ENCODE results near the gene TNFSF9. TPM values are rescaled to one million over a fixed set of nuclear protein-coding genes. Genes with fewer than 3 reads are reported as not detected.

Gene TNFSF9
- total and polyA plus RNA-seq, 5 experiments from 2014 or later: 0.25 to 1.0 (median 0.42) TPM; not detected in 1

GRCh38 chr19:6514089-6514488 is 16.7 kb upstream of the TNFSF9 start:
- H3K9me3 Mint-ChIP-seq: no peaks in the 10 kb centered on the region
- peaks cover 22 to 39% (median 27%) of the 10 kb centered on the region in 4 donors for H3K4me1 Mint-ChIP-seq
- no peaks in the 10 kb centered on the region for H3K27me3 Mint-ChIP-seq
- H3K36me3 Mint-ChIP-seq: no peaks in the 10 kb centered on the region
- POLR2A ChIA-PET: no interaction called here
- H3K27ac Mint-ChIP-seq: peak overlapping the region in 1 of 10 donors; percentile 73
- peak overlapping the region in 5 of 10 donors; percentile 6 to 63 (median 30) for H3K4me3 Mint-ChIP-seq
- ATAC-seq (no peak), DNase-seq (no peak)

GRCh38 chr19:6514926-6515544 is 15.8 kb upstream of the TNFSF9 start:
- Mint-ChIP-seq H3K27ac (peak overlapping the region in 3 of 10 donors; percentile 69 to 77 (median 75)), H3K4me3 (peak overlapping the region; percentile 55 to 94 (median 64)), H3K4me1 (peaks cover 22 to 39% (median 32%) of the 10 kb centered on the region in 4 donors), H3K27me3 (no peaks in the 10 kb centered on the region), H3K36me3 (no peaks in the 10 kb centered on the region), H3K9me3 (no peaks in the 10 kb centered on the region)
- no peak for ATAC-seq
- POLR2A ChIA-PET: interaction anchor here (0.5 to 0.7 kb wide), 2 partner anchors 39 to 406 kb away, joined by 5 read pairs; no protein-coding TSS in a partner anchor
- DNase-seq: no peak

GRCh38 chr19:6516018-6516658 is 14.7 kb upstream of the TNFSF9 start:
- Mint-ChIP-seq H3K27ac (peak overlapping the region in 8 of 10 donors; percentile 3 to 92 (median 82)), H3K4me1 (peaks cover 22 to 39% (median 33%) of the 10 kb centered on the region in 4 donors), H3K4me3 (peak overlapping the region; percentile 83 to 99 (median 97)), H3K36me3 (no peaks in the 10 kb centered on the region), H3K9me3 (no peaks in the 10 kb centered on the region), H3K27me3 (no peaks in the 10 kb centered on the region)
- ATAC-seq (peak; percentile 58 to 61), DNase-seq (peak in 8 of 10 donors; percentile 23 to 76 (median 48))
- POLR2A ChIA-PET: interaction anchor here (0.7 to 1.6 kb wide), 9 partner anchors 15 to 407 kb away, joined by 3 to 9 read pairs (median 4); partner anchors contain the start of genes DENND1C, KHSRP and TNFSF9

- peaks cover 22 to 41% (median 34%) of the 10 kb centered on the region in 4 donors for H3K4me1 Mint-ChIP-seq
- H3K9me3 Mint-ChIP-seq: no peaks in the 10 kb centered on the region
- H3K4me3 Mint-ChIP-seq: peak overlapping the region; percentile 83 to 99 (median 97)
- peak overlapping the region; percentile 49 to 91 (median 82) for H3K27ac Mint-ChIP-seq
- no peaks in the 10 kb centered on the region for H3K27me3 Mint-ChIP-seq
- ATAC-seq: peak; percentile 93
- DNase-seq: peak; percentile 74 to 96 (median 88)
- POLR2A ChIA-PET: interaction anchor here (0.6 to 1.6 kb wide), 9 partner anchors 13 to 347 kb away, joined by 3 to 9 read pairs (median 4); partner anchors contain the start of genes DENND1C, KHSRP and TNFSF9
- H3K36me3 Mint-ChIP-seq: no peaks in the 10 kb centered on the region
Observed at GRCh38 chr19:6516659-6517291, 14.1 kb upstream of the TNFSF9 start.

- peaks cover 27 to 47% (median 44%) of the 10 kb centered on the region in 4 donors for H3K4me1 Mint-ChIP-seq
- peak overlapping the region in 7 of 10 donors; percentile 4 to 72 (median 25) for H3K27ac Mint-ChIP-seq
- H3K9me3 Mint-ChIP-seq: no peaks in the 10 kb centered on the region
- POLR2A ChIA-PET: interaction anchor here (0.6 to 0.7 kb wide), 2 partner anchors 196 to 1486 kb away, joined by 3 to 6 read pairs; no protein-coding TSS in a partner anchor
- peaks cover 0 to 3% (median 0%) of the 10 kb centered on the region in 5 donors for H3K27me3 Mint-ChIP-seq
- DNase-seq (peak in 2 of 10 donors; percentile 11 to 22), ATAC-seq (no peak)
- H3K4me3 Mint-ChIP-seq: peak overlapping the region; percentile 20 to 83 (median 72)
- H3K36me3 Mint-ChIP-seq: no peaks in the 10 kb centered on the region
Observed at GRCh38 chr19:6518145-6518911, 12.5 kb upstream of the TNFSF9 start.

GRCh38 chr19:6519289-6519688 is 11.5 kb upstream of the TNFSF9 start:
- no peaks in the 10 kb centered on the region for H3K9me3 Mint-ChIP-seq
- peak overlapping the region in 2 of 10 donors; percentile 2 to 54 for H3K4me3 Mint-ChIP-seq
- POLR2A ChIA-PET: no interaction called here
- H3K4me1 Mint-ChIP-seq: peaks cover 27 to 47% (median 43%) of the 10 kb centered on the region in 4 donors
- DNase-seq: no peak
- H3K36me3 Mint-ChIP-seq: no peaks in the 10 kb centered on the region
- no peak for ATAC-seq
- peak overlapping the region in 6 of 10 donors; percentile 11 to 68 (median 22) for H3K27ac Mint-ChIP-seq
- peaks cover 0 to 3% (median 0%) of the 10 kb centered on the region in 5 donors for H3K27me3 Mint-ChIP-seq

- Mint-ChIP-seq H3K36me3 (no peaks in the 10 kb centered on the region), H3K9me3 (no peaks in the 10 kb centered on the region), H3K27ac (peak overlapping the region in 6 of 10 donors; percentile 27 to 88 (median 80)), H3K27me3 (peaks cover 0 to 3% (median 0%) of the 10 kb centered on the region in 5 donors), H3K4me1 (peaks cover 16 to 36% (median 28%) of the 10 kb centered on the region in 4 donors), H3K4me3 (peak overlapping the region in 4 of 10 donors; percentile 27 to 52 (median 39))
- POLR2A ChIA-PET: no interaction called here
- peak; percentile 65 to 80 for ATAC-seq
- DNase-seq: peak in 6 of 10 donors; percentile 37 to 67 (median 46)
Observed at GRCh38 chr19:6521718-6522646, 8.8 kb upstream of the TNFSF9 start.

- no peaks in the 10 kb centered on the region for H3K36me3 Mint-ChIP-seq
- H3K4me3 Mint-ChIP-seq: peak overlapping the region in 2 of 10 donors; percentile 38 to 40
- H3K27ac Mint-ChIP-seq: peak overlapping the region in 4 of 10 donors; percentile 44 to 88 (median 60)
- POLR2A ChIA-PET: no interaction called here
- H3K27me3 Mint-ChIP-seq: peaks cover 0 to 3% (median 0%) of the 10 kb centered on the region in 5 donors
- peaks cover 12 to 30% (median 21%) of the 10 kb centered on the region in 4 donors for H3K4me1 Mint-ChIP-seq
- ATAC-seq (no peak), DNase-seq (no peak)
- no peaks in the 10 kb centered on the region for H3K9me3 Mint-ChIP-seq
Observed at GRCh38 chr19:6522712-6523111, 8.1 kb upstream of the TNFSF9 start.

- Mint-ChIP-seq H3K36me3 (no peaks in the 10 kb centered on the region), H3K9me3 (no peaks in the 10 kb centered on the region), H3K27me3 (peaks cover 0 to 3% (median 0%) of the 10 kb centered on the region in 5 donors), H3K4me1 (peaks cover 8 to 22% (median 11%) of the 10 kb centered on the region in 4 donors), H3K27ac (peak overlapping the region in 3 of 10 donors; percentile 11 to 62 (median 31)), H3K4me3 (no peak overlapping the region)
- ATAC-seq (no peak), DNase-seq (no peak)
- POLR2A ChIA-PET: interaction anchor here (0.6 to 0.7 kb wide), 2 partner anchors 98 to 263 kb away, joined by 3 to 5 read pairs; no protein-coding TSS in a partner anchor
Observed at GRCh38 chr19:6524311-6524710, 6.5 kb upstream of the TNFSF9 start.

- H3K27ac Mint-ChIP-seq: peak overlapping the region in 2 of 10 donors; percentile 15 to 33
- peaks cover 8 to 25% (median 15%) of the 10 kb centered on the region in 5 donors for H3K27me3 Mint-ChIP-seq
Observed at GRCh38 chr19:6527893-6528543, 2.8 kb upstream of the TNFSF9 start.

More at GRCh38 chr19:6527893-6528543, 2.8 kb upstream of the TNFSF9 start:
- POLR2A ChIA-PET: no interaction called here
- ATAC-seq (no peak), DNase-seq (no peak)
- Mint-ChIP-seq H3K9me3 (no peaks in the 10 kb centered on the region), H3K4me3 (no peak overlapping the region), H3K36me3 (no peaks in the 10 kb centered on the region), H3K4me1 (peaks cover 26 to 39% (median 37%) of the 10 kb centered on the region in 4 donors)
